Loucy (cell line): ENCODE results near the gene CYS1.

Source experiments
- EZH2phosphoT487 ChIP-seq: fragments of 200-600 bp; IDR thresholded peaks from 2 replicates; pipeline ENCODE4 v1.6.1; 2018; ENCODE audit warnings: antibody characterized with exemption, mild to moderate bottlenecking, moderate library complexity, borderline replicate concordance
- TF ChIP-seq, protein P1 (sequence below): fragments of 200-600 bp; sonication (generic); conservative IDR thresholded peaks from 2 replicates; pipeline ENCODE4 v1.5.1; 2014; ENCODE audit warnings: mild to moderate bottlenecking, antibody characterized with exemption, low read length

DNA sequence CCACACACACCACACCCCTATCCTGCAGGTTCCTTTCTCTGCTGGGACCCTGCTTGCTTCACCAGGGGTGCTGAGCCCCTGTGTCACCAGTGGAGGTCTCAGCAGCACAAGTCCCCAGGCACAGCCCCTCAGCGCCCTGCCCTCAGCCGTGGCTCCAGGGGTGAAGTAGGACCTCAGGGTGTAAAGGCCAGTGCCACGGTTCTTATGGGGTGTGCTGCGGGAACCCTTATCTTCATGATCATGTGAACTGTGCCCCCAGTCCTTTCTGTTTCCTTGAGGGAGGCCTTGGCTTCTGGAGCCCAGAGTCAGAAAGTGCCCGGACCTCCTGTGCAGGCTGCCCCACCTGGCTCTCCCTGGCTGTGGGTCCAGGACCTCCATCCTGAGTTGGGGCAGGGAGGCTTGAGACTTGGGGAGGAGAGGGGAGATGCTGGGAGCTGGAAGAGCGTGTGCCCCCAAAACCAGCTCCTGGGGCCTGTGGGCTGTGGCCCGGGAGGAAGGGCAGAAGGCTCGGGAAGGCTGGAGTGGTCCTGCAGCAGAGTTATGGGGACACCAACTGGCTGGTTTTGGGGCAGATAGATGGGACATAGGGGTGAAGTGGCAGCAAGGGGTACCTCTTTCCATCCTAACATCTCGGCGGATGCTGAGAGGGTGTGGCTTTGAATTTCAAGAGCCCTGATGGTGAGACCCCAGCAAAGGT is 57.1 kb downstream of the CYS1 start:
- TF ChIP-seq, protein P1, sequence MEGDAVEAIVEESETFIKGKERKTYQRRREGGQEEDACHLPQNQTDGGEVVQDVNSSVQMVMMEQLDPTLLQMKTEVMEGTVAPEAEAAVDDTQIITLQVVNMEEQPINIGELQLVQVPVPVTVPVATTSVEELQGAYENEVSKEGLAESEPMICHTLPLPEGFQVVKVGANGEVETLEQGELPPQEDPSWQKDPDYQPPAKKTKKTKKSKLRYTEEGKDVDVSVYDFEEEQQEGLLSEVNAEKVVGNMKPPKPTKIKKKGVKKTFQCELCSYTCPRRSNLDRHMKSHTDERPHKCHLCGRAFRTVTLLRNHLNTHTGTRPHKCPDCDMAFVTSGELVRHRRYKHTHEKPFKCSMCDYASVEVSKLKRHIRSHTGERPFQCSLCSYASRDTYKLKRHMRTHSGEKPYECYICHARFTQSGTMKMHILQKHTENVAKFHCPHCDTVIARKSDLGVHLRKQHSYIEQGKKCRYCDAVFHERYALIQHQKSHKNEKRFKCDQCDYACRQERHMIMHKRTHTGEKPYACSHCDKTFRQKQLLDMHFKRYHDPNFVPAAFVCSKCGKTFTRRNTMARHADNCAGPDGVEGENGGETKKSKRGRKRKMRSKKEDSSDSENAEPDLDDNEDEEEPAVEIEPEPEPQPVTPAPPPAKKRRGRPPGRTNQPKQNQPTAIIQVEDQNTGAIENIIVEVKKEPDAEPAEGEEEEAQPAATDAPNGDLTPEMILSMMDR, result peak; percentile 29; the same call in 1 of the 2 replicates
- TF ChIP-seq EZH2phosphoT487, result no peak
